HG03095 (cell line): ENCODE measurements around the gene NFYA.

Experiments used
- ATAC-seq: cut with Tn5 transposase; IDR thresholded peaks from one replicate; pipeline ENCODE4 v1.9.1; 2021; ENCODE audit warnings: moderate library complexity; ENCODE audit not compliant: unreplicated experiment

NFYA gene

GRCh38 chr6:41071923-41072835 lies 595 bp upstream of the NFYA start, which contains the start of gene OARD1:
TSS of gene OARD1 (minus strand) at chr6:41072356. CDS start at chr6:41071634, 722 bp downstream.
- ATAC-seq = peak; percentile 62

- peak; percentile 31 for ATAC-seq
These were observed 611 bp downstream of the NFYA start for GRCh38 chr6:41073203-41073967.

- ATAC-seq = no peak
These were observed 1.4 kb downstream of the NFYA start for GRCh38 chr6:41073968-41074691.

- no peak for ATAC-seq
These were observed 2.1 kb downstream of the NFYA start for GRCh38 chr6:41074692-41075436.

- no peak for ATAC-seq
These were observed 3.2 kb downstream of the NFYA start for GRCh38 chr6:41075651-41076626.

- no peak for ATAC-seq
These were observed 4.8 kb downstream of the NFYA start for GRCh38 chr6:41077536-41077935.

- ATAC-seq = no peak
These were observed 5.3 kb downstream of the NFYA start for GRCh38 chr6:41078101-41078500.

- no peak for ATAC-seq
These were observed 6.3 kb downstream of the NFYA start for GRCh38 chr6:41079080-41079479.

- ATAC-seq = no peak
These were observed 7.8 kb downstream of the NFYA start for GRCh38 chr6:41080621-41081020.

GRCh38 chr6:41083072-41083471 lies 10.3 kb downstream of the NFYA start:
- ATAC-seq = no peak

GRCh38 chr6:41085182-41085581 lies 12.4 kb downstream of the NFYA start:
- no peak for ATAC-seq

GRCh38 chr6:41088451-41088850 lies 15.7 kb downstream of the NFYA start:
- ATAC-seq = no peak

GRCh38 chr6:41090841-41091761 lies 18.3 kb downstream of the NFYA start:
- ATAC-seq = no peak

GRCh38 chr6:41092421-41093140 lies 19.8 kb downstream of the NFYA start:
- ATAC-seq = no peak

GRCh38 chr6:41093729-41094128 lies 21.0 kb downstream of the NFYA start:
- ATAC-seq = no peak

GRCh38 chr6:41097467-41098090 lies 24.8 kb downstream of the NFYA start:
- no peak for ATAC-seq

GRCh38 chr6:41098366-41098765 lies 25.6 kb downstream of the NFYA start:
- ATAC-seq = no peak
